WI38 (cell line): ENCODE results near the gene MTPN.

Experiments used
- H3K4me3 ChIP-seq: 2 replicates; pipeline ENCODE4 v1.5.1; 2011; ENCODE audit warnings: low read depth, mild to moderate bottlenecking, control low read depth, low read length
- CTCF ChIP-seq: IDR thresholded peaks from 2 replicates; pipeline ENCODE4 v1.5.1; 2012; ENCODE audit warnings: low read depth, mild to moderate bottlenecking, control low read depth, low read length

Gene MTPN

GRCh38 chr7:135924302-135924701 is 52.9 kb downstream of the MTPN start:
- no peak overlapping the region for H3K4me3 ChIP-seq
- no peak for TF ChIP-seq CTCF

- no peak overlapping the region for H3K4me3 ChIP-seq
- no peak for TF ChIP-seq CTCF
Measured at GRCh38 chr7:135922263-135922662, 54.9 kb downstream of the MTPN start.

GRCh38 chr7:135920478-135920877 is 56.7 kb downstream of the MTPN start:
- no peak overlapping the region for H3K4me3 ChIP-seq
- no peak for TF ChIP-seq CTCF

- H3K4me3 ChIP-seq, result no peak overlapping the region
- TF ChIP-seq CTCF, result no peak
Measured at GRCh38 chr7:135919071-135919841, 57.9 kb downstream of the MTPN start.

GRCh38 chr7:135918134-135918533 is 59.0 kb downstream of the MTPN start:
- H3K4me3 ChIP-seq, result no peak overlapping the region
- TF ChIP-seq CTCF, result no peak

- no peak overlapping the region for H3K4me3 ChIP-seq
- no peak for TF ChIP-seq CTCF
Measured at GRCh38 chr7:135917721-135918120, 59.4 kb downstream of the MTPN start.

GRCh38 chr7:135914346-135914745 is 62.8 kb downstream of the MTPN start:
- TF ChIP-seq CTCF, result no peak
- H3K4me3 ChIP-seq, result no peak overlapping the region
